ENCODE measurements around the gene PMEPA1.

PMEPA1 gene

GRCh38 chr20:57659517-57660180 lies 50.2 kb downstream of the PMEPA1 start:
- no peak for DNase-seq

GRCh38 chr20:57658833-57659516 lies 50.8 kb downstream of the PMEPA1 start:
- DNase-seq, result no peak

GRCh38 chr20:57658447-57658832 lies 51.4 kb downstream of the PMEPA1 start:
- DNase-seq, result no peak

- peak; percentile 53 for DNase-seq
Observed at GRCh38 chr20:57657535-57658446, 52.0 kb downstream of the PMEPA1 start.

GRCh38 chr20:57656821-57657534 lies 52.8 kb downstream of the PMEPA1 start:
- DNase-seq, result no peak

- DNase-seq, result no peak
Observed at GRCh38 chr20:57656252-57656820, 53.5 kb downstream of the PMEPA1 start.

GRCh38 chr20:57655809-57656155 lies 54.0 kb downstream of the PMEPA1 start:
- no peak for DNase-seq

GRCh38 chr20:57654998-57655808 lies 54.6 kb downstream of the PMEPA1 start:
- no peak for DNase-seq

- peak; percentile 65 for DNase-seq
Observed at GRCh38 chr20:57654363-57654997, 55.3 kb downstream of the PMEPA1 start.

GRCh38 chr20:57653910-57654309 lies 55.9 kb downstream of the PMEPA1 start:
- DNase-seq, result no peak

GRCh38 chr20:57653546-57653900 lies 56.3 kb downstream of the PMEPA1 start:
- no peak for DNase-seq

- DNase-seq, result no peak
Observed at GRCh38 chr20:57652606-57653545, 56.9 kb downstream of the PMEPA1 start.

GRCh38 chr20:57651881-57652605 lies 57.8 kb downstream of the PMEPA1 start:
- DNase-seq, result no peak

GRCh38 chr20:57650756-57651483 lies 58.9 kb downstream of the PMEPA1 start:
- no peak for DNase-seq

- DNase-seq, result no peak
Observed at GRCh38 chr20:57650266-57650665, 59.5 kb downstream of the PMEPA1 start.

GRCh38 chr20:57649617-57650015 lies 60.2 kb downstream of the PMEPA1 start:
- DNase-seq, result no peak

GRCh38 chr20:57648878-57649616 lies 60.8 kb downstream of the PMEPA1 start:
- no peak for DNase-seq

All from stimulated activated CD4-positive, alpha-beta T cell treated with anti-CD3 and anti-CD28 coated beads, Interleukin-15, amount 100 ng/mL, for 24 hours (primary cell).